HTERT RPE-1 (cell line): ENCODE data around the gene FAM168B.
"Not testable (repeated sequence)": the region's sequence is repeated elsewhere in the genome, so short reads cannot be mapped to it uniquely, and the experiment has no call there.

ENCODE experiments used
- in situ Hi-C: fragments of 300-500 bp; cut with MboI; formaldehyde crosslinking; loops from 4 replicates; pipeline ENCODE4 v1.14.3; 2020; ENCODE audit warnings: low sequenced_read_pairs

Gene FAM168B, protein sequence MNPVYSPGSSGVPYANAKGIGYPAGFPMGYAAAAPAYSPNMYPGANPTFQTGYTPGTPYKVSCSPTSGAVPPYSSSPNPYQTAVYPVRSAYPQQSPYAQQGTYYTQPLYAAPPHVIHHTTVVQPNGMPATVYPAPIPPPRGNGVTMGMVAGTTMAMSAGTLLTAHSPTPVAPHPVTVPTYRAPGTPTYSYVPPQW

GRCh38 chr2:131093006-131093695 lies at the start of gene FAM168B:
FAM168B (minus strand) TSS chr2:131093460; CDS start chr2:131082646, 10,814 bp downstream.
- in situ Hi-C loops, result no loop called here

DNA sequence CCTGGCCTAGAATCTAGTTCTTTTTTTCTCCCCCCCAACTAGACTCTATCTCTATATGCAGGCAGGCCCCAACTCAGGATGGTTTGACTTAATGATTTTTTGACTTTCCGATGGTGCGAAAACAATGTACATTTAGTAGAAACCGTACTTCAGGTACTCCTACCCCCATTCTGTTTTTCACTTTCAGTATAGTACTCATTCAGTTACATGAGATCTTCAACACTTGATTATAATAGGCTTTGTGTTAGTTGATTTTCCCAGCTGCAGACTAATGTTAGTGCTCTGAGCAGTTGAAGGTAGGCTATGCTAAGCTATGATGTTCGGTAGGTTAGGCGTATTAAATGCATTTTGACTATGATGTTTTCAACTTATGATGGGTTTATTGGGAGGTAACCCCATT lies 49.6 kb upstream of the FAM168B start:
- in situ Hi-C loops, result no loop called here

DNA sequence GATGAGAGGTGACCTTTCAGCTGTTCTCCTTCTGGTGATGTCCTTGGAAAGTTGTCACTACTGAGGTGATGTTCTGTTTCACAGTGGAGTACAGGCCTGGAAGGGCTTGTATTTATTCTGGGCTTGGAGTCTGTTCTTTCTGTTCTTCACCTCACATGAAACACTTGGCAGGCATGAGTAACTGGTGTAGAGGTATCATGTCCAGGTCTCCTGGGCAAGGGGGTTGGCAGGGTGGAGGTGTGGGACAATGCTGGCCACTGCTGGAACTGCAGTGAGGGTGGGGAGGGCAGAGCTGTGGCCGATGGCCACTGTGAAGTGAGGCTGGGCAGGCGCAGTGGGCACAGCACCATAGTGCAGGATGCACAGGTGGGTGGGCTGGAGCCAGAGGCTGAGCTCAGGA lies 47.3 kb upstream of the FAM168B start:
- in situ Hi-C loops, result no loop called here

- in situ Hi-C loops, result no loop called here
These were observed 39.5 kb upstream of the FAM168B start for GRCh38 chr2:131132729-131133128.

DNA sequence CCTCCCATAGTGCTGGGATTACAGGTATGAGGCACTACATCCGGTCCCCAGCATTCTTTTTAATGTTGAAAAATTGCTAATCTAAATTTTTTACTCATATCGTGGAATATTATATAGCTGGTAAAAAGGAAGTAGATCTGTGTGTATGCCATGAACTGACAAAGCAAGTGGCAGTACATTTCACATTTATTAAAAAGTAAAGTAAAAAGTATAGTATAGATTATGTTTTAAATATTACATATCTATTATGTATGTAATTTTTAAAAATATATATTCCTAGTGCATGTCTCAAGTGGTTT lies 37.0 kb upstream of the FAM168B start:
- in situ Hi-C loops, result no loop called here

GRCh38 chr2:131127981-131128380 lies 34.7 kb upstream of the FAM168B start:
- in situ Hi-C loops, result no loop called here

DNA sequence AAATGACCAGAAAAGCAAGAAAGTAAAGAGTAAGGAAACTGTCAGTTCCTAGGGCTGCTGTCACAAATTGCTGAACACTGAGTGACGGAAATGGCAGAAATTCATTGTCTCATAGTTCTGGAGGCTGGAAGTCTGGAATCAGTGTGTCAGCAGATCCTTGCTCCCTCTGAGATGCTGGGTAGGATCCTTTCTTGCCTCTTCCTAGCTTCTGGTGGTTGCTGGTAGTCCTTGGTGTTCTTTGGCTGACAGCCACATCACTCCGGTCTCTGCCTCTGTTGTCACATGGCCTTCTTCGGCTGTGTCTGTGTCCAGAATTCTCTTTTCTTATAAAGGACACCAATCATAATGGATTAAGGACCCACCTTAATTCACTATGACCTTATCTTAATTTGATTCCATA lies 33.8 kb upstream of the FAM168B start:
- in situ Hi-C loops, result no loop called here

GRCh38 chr2:131126436-131126835 lies 33.2 kb upstream of the FAM168B start:
- in situ Hi-C loops, result no loop called here

DNA sequence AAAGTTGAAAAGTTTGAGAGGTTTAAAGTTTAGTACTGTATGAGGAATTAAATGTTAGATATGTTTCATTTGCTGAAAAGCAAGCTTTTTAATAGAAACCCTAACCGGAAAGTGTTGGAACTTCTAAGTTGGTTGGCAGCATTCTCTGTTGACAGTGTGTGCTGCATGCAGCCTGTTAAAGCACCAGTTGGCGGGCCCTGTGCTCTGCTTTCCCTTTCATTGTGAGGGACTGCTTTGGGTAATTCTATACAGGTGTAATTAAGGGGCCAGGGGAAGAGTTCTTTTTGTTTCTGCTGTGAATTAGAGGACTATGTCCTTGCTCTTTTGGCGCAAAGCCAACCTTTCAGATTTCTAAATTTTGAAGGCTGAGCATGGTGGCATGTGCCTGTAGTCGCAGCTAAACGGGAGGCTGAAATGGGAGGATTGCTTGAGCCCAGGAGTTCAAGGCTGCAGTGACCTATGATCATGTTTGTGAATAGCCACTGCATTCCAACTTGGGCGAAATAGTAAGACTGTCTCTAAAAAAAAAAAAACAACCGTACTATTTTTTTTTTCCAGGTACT lies 32.0 kb upstream of the FAM168B start:
- in situ Hi-C loops, result no loop called here

DNA sequence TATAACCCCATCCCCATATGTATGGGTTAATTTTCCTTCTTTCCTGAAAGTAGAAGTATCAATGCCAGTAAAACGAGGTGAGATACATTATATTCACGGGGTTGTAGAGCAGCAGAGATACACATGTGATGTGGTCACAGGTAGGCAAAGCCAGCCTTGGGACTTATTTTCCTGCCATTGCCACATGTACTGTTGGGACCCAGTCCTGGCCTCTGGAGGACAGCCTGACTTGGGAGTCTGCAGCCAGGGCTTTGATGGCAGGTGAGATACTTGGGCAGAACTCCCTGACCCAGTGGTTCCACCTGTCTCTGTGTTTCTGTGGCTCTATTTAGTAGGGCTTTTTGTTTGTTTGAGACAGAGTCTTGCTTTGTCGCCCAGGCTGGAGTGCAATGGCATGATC lies 29.9 kb upstream of the FAM168B start:
- in situ Hi-C loops, result no loop called here

- in situ Hi-C loops, result no loop called here
These were observed 29.2 kb upstream of the FAM168B start for GRCh38 chr2:131122496-131122895.

- in situ Hi-C loops, result no loop called here
These were observed 28.2 kb upstream of the FAM168B start for GRCh38 chr2:131121464-131121863.

DNA sequence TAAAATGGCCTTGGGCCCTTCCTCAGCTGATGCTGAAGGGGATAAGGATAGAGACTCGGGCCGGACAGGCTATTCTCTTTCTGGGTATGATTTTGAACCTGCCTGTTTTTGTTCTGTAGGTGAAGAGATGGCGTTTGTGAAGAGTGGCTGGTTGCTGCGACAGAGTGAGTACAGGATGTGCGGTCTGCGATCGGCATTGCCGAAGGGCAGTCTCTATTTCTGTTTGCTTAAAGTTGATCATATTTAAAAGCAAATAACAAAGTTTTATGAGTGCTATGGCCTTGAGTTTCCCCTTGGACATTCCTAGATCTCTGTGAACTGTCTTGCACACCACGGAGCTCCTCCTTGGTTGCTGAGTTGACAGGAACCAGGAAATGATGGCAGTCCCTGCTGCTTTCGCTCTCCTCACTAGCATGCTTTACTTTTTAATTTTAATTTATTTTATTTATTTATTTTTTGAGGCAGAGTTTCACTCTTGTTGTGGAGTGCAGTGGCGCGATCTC lies 27.6 kb upstream of the FAM168B start:
- in situ Hi-C loops, result no loop called here

- in situ Hi-C loops, result no loop called here
These were observed 22.5 kb upstream of the FAM168B start for GRCh38 chr2:131115752-131116151.

GRCh38 chr2:131114950-131115349 lies 21.7 kb upstream of the FAM168B start:
- in situ Hi-C loops, result not testable (repeated sequence)

- in situ Hi-C loops, result no loop called here
These were observed 20.4 kb upstream of the FAM168B start for GRCh38 chr2:131113566-131114227.

DNA sequence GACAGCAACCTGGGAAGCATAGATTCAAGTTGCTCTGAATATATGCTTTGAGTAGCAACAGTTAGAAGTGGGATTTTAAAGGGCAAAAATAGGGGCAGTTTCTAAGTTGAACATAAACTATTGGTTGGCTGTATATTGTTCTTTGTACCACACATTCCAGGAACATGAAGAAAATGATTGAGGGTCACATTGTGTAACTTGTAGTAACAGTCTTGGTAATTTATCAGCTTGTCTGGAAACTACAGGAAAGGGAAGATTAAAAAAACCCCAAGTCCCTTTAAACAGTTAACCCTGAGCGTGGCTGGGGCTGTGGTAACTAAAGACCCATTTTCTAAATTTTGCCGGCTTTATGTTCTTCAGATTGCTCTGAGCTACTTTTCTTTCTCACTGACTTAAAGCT lies 19.3 kb upstream of the FAM168B start:
- in situ Hi-C loops, result no loop called here

DNA sequence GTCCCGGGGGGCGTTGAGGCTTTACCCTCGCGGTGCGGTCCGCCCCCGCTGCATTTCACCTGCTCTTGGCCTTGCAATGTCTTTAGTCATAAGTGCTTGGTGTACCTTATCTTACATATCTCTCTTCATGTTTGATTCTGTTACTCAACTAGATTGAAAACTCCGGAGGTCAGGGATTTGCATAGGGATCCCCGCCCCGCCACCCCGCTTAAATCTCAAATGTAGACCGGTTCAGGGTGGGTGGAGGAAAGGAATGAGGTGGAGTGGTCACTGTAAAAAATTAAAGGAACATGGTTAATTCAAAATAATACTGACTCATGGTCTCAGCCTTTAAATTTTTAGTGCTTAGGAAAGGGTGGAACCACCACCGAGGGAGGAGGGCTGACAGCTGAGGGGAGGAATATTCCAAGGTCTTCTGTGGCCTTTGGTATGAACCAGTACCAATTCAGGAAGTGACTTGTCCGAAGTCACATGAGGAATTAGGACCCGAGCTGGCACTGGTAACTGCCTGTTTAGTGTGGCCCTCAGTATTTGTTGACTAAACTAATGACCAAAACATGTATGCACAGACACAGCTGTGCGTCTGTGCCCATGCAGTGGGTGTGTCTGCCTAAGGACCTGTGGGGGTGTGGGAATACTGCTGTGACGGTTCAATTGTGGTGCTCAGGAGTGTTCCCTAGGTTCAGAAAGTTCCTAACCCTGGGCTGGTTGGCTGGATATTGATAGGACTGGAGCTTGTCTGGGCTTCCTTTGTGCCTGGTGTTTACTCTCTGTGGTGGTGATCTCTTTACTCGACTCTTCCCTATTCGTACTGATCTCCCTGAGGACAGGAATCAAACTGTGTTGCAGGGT lies 12.9 kb upstream of the FAM168B start:
- in situ Hi-C loops, result no loop called here

- in situ Hi-C loops, result no loop called here
These were observed 12.1 kb upstream of the FAM168B start, which contains the start of gene PLEKHB2 for GRCh38 chr2:131105156-131105949. PLEKHB2 (plus strand) TSS chr2:131105336; CDS start chr2:131120942, 15,606 bp downstream.
